ENCODE measurements around the gene THOC1. TPM values are rescaled to one million over a fixed set of nuclear protein-coding genes. Genes with fewer than 3 reads are reported as not detected.

The THOC1 gene
- polyA plus RNA-seq, 1 donor: 62.3 TPM

DNA sequence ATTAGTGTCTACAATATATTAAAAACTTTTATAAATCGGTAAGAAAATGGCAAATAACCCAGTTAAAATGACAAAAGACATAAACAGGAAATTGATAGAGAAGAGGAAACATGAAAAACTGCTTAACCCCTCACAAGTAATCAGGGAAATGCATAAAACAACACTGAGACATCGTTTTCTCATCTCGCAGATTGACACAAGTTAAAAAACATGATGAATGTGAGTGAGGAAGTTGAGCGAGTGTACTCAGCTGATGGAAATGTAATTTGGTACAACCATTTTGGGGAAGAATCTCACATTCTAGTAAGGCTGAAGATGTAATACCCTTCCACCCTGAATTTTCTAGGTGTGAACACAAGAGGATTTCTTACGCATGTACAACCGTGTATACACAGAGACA is 18.0 kb upstream of the THOC1 start:
- Histone ChIP-seq H3K4me3 (ENCODE audit: low read length) (no peak overlapping the region), H3K27me3 (ENCODE audit: control insufficient read depth, insufficient read depth, low read length) (no peaks in the 10 kb centered on the region), H3K27ac (ENCODE audit: low read length) (no peak overlapping the region), H3K9me3 (ENCODE audit: control insufficient read depth, low read depth, low read length) (no peaks in the 10 kb centered on the region), H3K36me3 (ENCODE audit: control insufficient read depth, insufficient read depth, low read length) (no peaks in the 10 kb centered on the region), H3K4me1 (ENCODE audit: control insufficient read depth, insufficient read depth, low read length) (no peaks in the 10 kb centered on the region)
- WGBS (ENCODE audit: insufficient coverage, low lambda C conversion rate): 83% methylated on average over 1 of the region's 6 CpGs
- DNase-seq: no peak

DNA sequence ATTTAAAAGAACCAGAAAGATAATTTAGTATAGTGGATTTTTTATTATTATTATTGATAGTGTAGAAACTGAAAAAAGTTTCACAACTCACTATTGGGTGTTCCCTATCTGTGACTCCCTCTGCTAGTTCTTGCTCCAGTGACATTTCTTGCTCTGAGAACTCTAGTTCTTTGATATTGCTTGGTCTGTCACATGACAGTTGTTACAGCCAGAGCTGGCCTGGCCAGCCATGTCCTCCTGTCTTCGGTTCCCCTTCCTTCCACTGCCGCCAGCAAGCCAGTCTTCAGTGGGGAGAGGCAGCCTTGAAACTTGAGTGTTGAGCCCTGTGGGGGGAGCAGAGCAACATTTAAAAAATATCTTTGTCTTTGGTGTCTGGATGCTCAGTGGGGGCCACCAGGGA is 7.6 kb upstream of the THOC1 start:
- DNase-seq: no peak
- no CpG with 5 or more reads among the region's 2 CpGs for WGBS (ENCODE audit: insufficient coverage, low lambda C conversion rate)
- Histone ChIP-seq H3K4me1 (ENCODE audit: control insufficient read depth, insufficient read depth, low read length) (no peaks in the 10 kb centered on the region), H3K27me3 (ENCODE audit: control insufficient read depth, insufficient read depth, low read length) (no peaks in the 10 kb centered on the region), H3K36me3 (ENCODE audit: control insufficient read depth, insufficient read depth, low read length) (no peaks in the 10 kb centered on the region), H3K4me3 (ENCODE audit: low read length) (no peak overlapping the region), H3K27ac (ENCODE audit: low read length) (no peak overlapping the region), H3K9me3 (ENCODE audit: control insufficient read depth, low read depth, low read length) (peaks cover 3% of the 10 kb centered on the region)

DNA sequence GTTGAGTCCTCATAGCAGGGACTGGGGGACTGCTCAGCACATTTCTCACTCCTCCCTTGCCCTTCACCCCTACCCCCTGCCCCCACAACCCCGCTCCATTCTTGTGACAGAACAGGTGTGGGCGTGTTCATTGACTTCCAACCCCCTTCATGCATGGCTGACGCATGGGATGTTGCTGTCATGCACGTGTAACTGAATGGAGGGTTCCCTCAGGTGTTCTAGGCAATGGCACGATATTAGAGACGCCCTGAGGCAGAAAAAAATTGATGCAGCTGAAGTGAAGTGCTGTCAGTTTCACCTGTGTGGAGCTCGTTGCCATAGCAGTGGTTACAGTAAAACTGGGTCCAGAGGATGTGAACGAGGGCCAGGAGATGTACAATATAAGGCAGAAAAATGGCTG is 6.5 kb upstream of the THOC1 start:
- H3K36me3 ChIP-seq (ENCODE audit: control insufficient read depth, insufficient read depth, low read length): no peaks in the 10 kb centered on the region
- 71% methylated on average over 1 of the region's 8 CpGs for WGBS (ENCODE audit: insufficient coverage, low lambda C conversion rate)
- H3K9me3 ChIP-seq (ENCODE audit: control insufficient read depth, low read depth, low read length): peaks cover 3% of the 10 kb centered on the region
- H3K4me3 ChIP-seq (ENCODE audit: low read length): no peak overlapping the region
- H3K27me3 ChIP-seq (ENCODE audit: control insufficient read depth, insufficient read depth, low read length): no peaks in the 10 kb centered on the region
- peaks cover 3% of the 10 kb centered on the region for H3K4me1 ChIP-seq (ENCODE audit: control insufficient read depth, insufficient read depth, low read length)
- H3K27ac ChIP-seq (ENCODE audit: low read length): no peak overlapping the region
- DNase-seq: no peak

DNA sequence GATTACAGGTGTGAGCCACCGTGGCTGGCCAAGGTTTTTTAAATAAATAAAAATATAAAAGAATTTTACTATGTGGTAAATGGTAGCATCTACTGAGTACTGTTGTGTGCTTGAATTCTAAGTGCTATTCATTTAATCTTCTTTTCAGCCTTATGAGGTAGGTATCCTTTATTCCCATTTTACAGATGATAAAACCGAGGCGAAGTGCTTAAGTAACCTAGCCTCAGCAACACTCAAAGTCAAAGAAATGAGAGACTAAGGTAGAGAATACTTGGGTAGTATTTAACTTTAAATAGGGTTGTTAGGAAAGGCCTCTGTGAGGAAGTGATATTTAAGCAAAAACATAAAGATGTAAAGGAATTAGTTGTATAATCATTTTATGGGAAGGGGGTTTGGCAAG is 5.7 kb upstream of the THOC1 start:
- H3K4me3 ChIP-seq (ENCODE audit: low read length): no peak overlapping the region
- no peaks in the 10 kb centered on the region for H3K9me3 ChIP-seq (ENCODE audit: control insufficient read depth, low read depth, low read length)
- no peaks in the 10 kb centered on the region for H3K27me3 ChIP-seq (ENCODE audit: control insufficient read depth, insufficient read depth, low read length)
- no peak overlapping the region for H3K27ac ChIP-seq (ENCODE audit: low read length)
- no CpG with 5 or more reads among the region's 3 CpGs for WGBS (ENCODE audit: insufficient coverage, low lambda C conversion rate)
- no peak for DNase-seq
- H3K36me3 ChIP-seq (ENCODE audit: control insufficient read depth, insufficient read depth, low read length): no peaks in the 10 kb centered on the region
- H3K4me1 ChIP-seq (ENCODE audit: control insufficient read depth, insufficient read depth, low read length): peaks cover 10% of the 10 kb centered on the region

DNA sequence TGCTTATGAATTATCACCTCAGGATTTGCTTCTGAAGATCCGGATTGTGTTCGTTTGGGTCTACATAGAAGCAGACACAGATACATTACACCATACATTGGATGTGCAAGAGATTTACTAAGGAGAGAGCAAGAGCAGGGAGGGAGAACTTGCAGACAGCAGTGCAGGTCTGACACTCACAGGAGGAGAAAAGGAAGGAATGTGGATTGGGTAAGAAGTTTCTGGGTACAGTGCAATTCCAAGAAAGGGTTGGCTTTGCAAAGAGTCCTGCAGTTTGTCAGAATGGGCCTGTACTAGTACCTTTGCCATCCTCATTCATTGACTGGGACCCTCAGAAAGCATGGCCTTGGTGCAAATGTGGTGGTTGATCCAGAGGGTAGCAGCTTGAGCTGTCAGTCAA is 4.8 kb upstream of the THOC1 start:
- Histone ChIP-seq H3K4me1 (ENCODE audit: control insufficient read depth, insufficient read depth, low read length) (peaks cover 10% of the 10 kb centered on the region), H3K27me3 (ENCODE audit: control insufficient read depth, insufficient read depth, low read length) (no peaks in the 10 kb centered on the region), H3K9me3 (ENCODE audit: control insufficient read depth, low read depth, low read length) (no peaks in the 10 kb centered on the region), H3K4me3 (ENCODE audit: low read length) (no peak overlapping the region), H3K36me3 (ENCODE audit: control insufficient read depth, insufficient read depth, low read length) (no peaks in the 10 kb centered on the region), H3K27ac (ENCODE audit: low read length) (no peak overlapping the region)
- DNase-seq: no peak
- no CpG with 5 or more reads among the region's 2 CpGs for WGBS (ENCODE audit: insufficient coverage, low lambda C conversion rate)

DNA sequence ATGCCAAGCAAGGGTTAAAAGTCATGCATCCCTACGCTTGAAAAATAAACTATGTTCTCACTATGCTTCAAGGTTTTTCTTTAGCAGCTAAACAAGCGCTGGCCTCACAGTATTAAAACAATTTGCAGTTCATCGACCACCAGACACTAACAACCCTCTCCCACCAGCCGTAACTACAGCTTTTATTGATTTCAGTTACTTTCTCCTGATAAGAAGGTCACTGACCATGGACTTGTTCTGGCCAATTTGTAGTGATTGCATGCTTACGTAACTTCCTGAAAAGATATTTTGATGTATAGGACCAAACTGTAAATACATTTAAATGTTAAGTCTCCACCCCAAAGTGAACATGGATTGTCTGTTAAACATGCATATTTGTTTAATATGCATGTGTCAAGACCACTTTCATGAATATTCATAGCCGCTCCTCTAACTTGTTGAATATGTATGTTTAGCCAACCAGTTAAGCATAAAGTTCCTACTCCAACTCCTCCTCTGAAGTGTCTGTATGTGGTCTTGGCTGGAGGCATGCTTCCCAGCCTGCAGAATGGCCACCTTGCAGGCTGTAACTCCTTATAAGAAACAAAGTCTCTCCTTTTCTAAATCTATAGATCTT is 1.7 kb upstream of the THOC1 start:
- peak overlapping the region; percentile 96 for H3K4me3 ChIP-seq (ENCODE audit: low read length)
- H3K9me3 ChIP-seq (ENCODE audit: control insufficient read depth, low read depth, low read length): no peaks in the 10 kb centered on the region
- peaks cover 10% of the 10 kb centered on the region for H3K4me1 ChIP-seq (ENCODE audit: control insufficient read depth, insufficient read depth, low read length)
- H3K27me3 ChIP-seq (ENCODE audit: control insufficient read depth, insufficient read depth, low read length): no peaks in the 10 kb centered on the region
- H3K27ac ChIP-seq (ENCODE audit: low read length): no peak overlapping the region
- peak in 1 of 2 donors; percentile 34 for DNase-seq
- peaks cover under 1% of the 10 kb centered on the region for H3K36me3 ChIP-seq (ENCODE audit: control insufficient read depth, insufficient read depth, low read length)
- WGBS (ENCODE audit: insufficient coverage, low lambda C conversion rate): no CpG with 5 or more reads among the region's 6 CpGs

DNA sequence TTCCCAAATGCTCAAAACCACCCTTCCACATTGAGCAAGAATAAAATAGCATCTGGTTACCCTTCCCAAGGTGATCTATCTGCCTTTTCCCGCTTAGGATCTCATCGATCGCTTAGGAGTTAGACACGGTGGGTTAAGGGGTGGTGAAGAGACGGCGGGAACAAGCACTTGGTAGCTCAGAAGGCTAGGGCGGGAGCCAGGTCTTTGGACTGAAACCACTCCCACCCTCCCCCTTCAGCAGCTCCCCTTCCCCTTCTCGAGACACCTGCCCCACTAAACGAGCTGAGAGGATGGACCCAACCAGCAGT is 513 bp downstream of the THOC1 start:
- peaks cover 10% of the 10 kb centered on the region for H3K4me1 ChIP-seq (ENCODE audit: control insufficient read depth, insufficient read depth, low read length)
- H3K4me3 ChIP-seq (ENCODE audit: low read length): peak overlapping the region; percentile 96
- H3K27me3 ChIP-seq (ENCODE audit: control insufficient read depth, insufficient read depth, low read length): no peaks in the 10 kb centered on the region
- no CpG with 5 or more reads among the region's 9 CpGs for WGBS (ENCODE audit: insufficient coverage, low lambda C conversion rate)
- peak overlapping the region; percentile 93 for H3K27ac ChIP-seq (ENCODE audit: low read length)
- DNase-seq: no peak
- no peaks in the 10 kb centered on the region for H3K9me3 ChIP-seq (ENCODE audit: control insufficient read depth, low read depth, low read length)
- H3K36me3 ChIP-seq (ENCODE audit: control insufficient read depth, insufficient read depth, low read length): peaks cover 13% of the 10 kb centered on the region

DNA sequence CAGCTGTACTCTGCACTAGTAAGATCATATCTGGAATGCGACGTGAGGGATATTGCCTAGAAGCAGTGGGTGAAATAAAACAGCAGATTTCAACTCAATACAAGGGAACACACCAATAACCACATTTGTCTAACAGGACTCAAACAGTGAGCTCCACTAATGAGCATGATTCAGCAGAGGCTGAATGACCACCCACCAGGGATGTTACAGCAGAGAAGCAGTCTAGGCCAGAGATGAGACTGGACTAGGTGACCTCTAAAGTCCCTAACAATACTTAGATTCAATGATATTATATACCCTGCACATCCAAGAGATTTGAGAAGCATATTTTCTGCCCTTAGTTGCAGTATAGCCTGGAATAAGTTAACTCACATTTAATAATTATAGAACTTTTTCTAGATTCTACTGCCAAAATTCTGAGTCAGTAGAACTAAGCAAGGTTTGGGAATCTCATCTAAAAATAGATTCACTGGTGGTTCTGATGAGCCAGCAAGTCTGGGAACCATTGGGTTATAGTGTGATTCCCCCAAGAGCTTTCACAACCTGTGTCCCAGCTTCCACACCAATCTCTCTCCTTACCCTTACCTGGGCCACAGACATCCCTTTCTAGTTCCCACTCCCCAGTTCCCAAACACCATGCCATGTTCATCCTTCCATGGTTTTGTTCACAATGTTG is 6.3 kb downstream of the THOC1 start:
- Histone ChIP-seq H3K4me3 (ENCODE audit: low read length) (no peak overlapping the region), H3K27ac (ENCODE audit: low read length) (no peak overlapping the region), H3K27me3 (ENCODE audit: control insufficient read depth, insufficient read depth, low read length) (no peaks in the 10 kb centered on the region), H3K9me3 (ENCODE audit: control insufficient read depth, low read depth, low read length) (no peaks in the 10 kb centered on the region), H3K36me3 (ENCODE audit: control insufficient read depth, insufficient read depth, low read length) (peaks cover 33% of the 10 kb centered on the region), H3K4me1 (ENCODE audit: control insufficient read depth, insufficient read depth, low read length) (no peaks in the 10 kb centered on the region)
- WGBS (ENCODE audit: insufficient coverage, low lambda C conversion rate): no CpG with 5 or more reads among the region's 2 CpGs
- DNase-seq: no peak

DNA sequence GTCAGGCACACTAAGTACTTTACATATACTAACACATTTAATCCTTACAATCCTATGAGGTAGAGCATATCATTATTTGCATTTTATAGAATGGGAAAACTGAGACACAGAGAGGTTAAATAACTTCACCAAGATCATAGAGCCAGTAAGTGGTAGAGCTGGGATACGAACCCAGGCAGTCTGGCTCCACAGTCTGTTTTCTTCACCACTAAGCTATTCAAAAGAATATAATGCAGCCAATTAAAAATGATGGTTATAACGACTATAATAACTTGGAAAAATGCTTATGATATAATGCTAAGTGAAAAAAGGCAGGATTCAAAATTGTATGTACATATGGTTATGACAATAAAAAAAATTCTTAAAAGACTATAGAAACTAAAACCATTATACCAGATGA is 7.3 kb downstream of the THOC1 start:
- Histone ChIP-seq H3K36me3 (ENCODE audit: control insufficient read depth, insufficient read depth, low read length) (peaks cover 43% of the 10 kb centered on the region), H3K9me3 (ENCODE audit: control insufficient read depth, low read depth, low read length) (no peaks in the 10 kb centered on the region), H3K4me1 (ENCODE audit: control insufficient read depth, insufficient read depth, low read length) (no peaks in the 10 kb centered on the region), H3K4me3 (ENCODE audit: low read length) (no peak overlapping the region), H3K27me3 (ENCODE audit: control insufficient read depth, insufficient read depth, low read length) (no peaks in the 10 kb centered on the region), H3K27ac (ENCODE audit: low read length) (no peak overlapping the region)
- 82% methylated on average over 2 of the region's 2 CpGs for WGBS (ENCODE audit: insufficient coverage, low lambda C conversion rate)
- DNase-seq: no peak

DNA sequence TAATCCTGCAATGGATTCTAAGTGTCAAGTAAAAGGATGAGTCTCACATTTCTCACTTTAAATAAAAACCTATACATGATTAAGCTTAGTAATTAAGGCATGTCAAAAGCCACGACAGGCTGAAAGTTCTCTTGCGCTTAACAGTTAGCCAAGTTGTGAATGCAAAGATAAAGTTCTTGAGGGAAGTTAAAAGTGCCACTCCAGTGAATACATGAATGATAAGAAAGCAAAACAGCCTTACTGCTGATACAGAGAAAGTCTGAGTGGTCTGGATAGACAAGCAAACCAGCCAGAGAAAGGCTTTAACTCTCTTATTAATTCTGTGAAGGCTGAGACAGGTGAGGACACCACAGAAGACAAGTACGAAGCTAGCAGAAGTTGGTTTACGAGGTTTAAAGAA is 12.7 kb downstream of the THOC1 start:
- Histone ChIP-seq H3K4me1 (ENCODE audit: control insufficient read depth, insufficient read depth, low read length) (no peaks in the 10 kb centered on the region), H3K4me3 (ENCODE audit: low read length) (no peak overlapping the region), H3K27ac (ENCODE audit: low read length) (no peak overlapping the region), H3K36me3 (ENCODE audit: control insufficient read depth, insufficient read depth, low read length) (peaks cover 63% of the 10 kb centered on the region), H3K9me3 (ENCODE audit: control insufficient read depth, low read depth, low read length) (no peaks in the 10 kb centered on the region), H3K27me3 (ENCODE audit: control insufficient read depth, insufficient read depth, low read length) (no peaks in the 10 kb centered on the region)
- DNase-seq: no peak
- WGBS (ENCODE audit: insufficient coverage, low lambda C conversion rate): 100% methylated on average over 2 of the region's 4 CpGs

DNA sequence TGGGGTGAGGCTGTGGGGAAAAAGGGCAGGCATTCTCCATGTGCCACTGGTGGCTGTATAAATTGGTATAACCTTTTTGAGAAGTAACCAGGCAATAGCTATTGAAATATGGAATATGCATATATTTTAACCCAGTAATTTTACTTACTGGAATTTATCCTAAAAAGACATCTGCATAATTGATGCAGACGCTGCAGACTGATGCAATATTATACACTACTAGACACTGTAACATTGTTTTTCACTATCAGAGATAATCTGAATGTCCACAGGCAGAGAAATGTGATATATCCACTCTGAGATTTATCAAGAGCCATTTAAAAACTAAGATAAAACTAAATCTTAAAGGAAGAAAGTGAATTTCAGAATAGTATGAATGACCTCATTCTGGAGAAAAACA is 14.7 kb downstream of the THOC1 start:
- no peak overlapping the region for H3K27ac ChIP-seq (ENCODE audit: low read length)
- H3K9me3 ChIP-seq (ENCODE audit: control insufficient read depth, low read depth, low read length): no peaks in the 10 kb centered on the region
- DNase-seq: no peak
- H3K4me1 ChIP-seq (ENCODE audit: control insufficient read depth, insufficient read depth, low read length): no peaks in the 10 kb centered on the region
- no peak overlapping the region for H3K4me3 ChIP-seq (ENCODE audit: low read length)
- no CpG with 5 or more reads among the region's 1 CpG for WGBS (ENCODE audit: insufficient coverage, low lambda C conversion rate)
- H3K36me3 ChIP-seq (ENCODE audit: control insufficient read depth, insufficient read depth, low read length): peaks cover 58% of the 10 kb centered on the region
- H3K27me3 ChIP-seq (ENCODE audit: control insufficient read depth, insufficient read depth, low read length): no peaks in the 10 kb centered on the region
